GM18520 (cell line): ENCODE measurements around the gene UNC5C.

Source experiments
- ATAC-seq: cut with Tn5 transposase; IDR thresholded peaks from one replicate; pipeline ENCODE4 v1.9.1; 2021; ENCODE audit not compliant: unreplicated experiment

Gene UNC5C

GRCh38 chr4:95522682-95523530 is 25.9 kb downstream of the UNC5C start:
- ATAC-seq: no peak

GRCh38 chr4:95517576-95518345 is 31.0 kb downstream of the UNC5C start:
- ATAC-seq: no peak

- ATAC-seq: no peak
These were observed 32.2 kb downstream of the UNC5C start for GRCh38 chr4:95516528-95517017.

GRCh38 chr4:95515589-95515988 is 33.2 kb downstream of the UNC5C start:
- ATAC-seq: no peak

- no peak for ATAC-seq
These were observed 35.8 kb downstream of the UNC5C start for GRCh38 chr4:95513022-95513421.

GRCh38 chr4:95511477-95511876 is 37.3 kb downstream of the UNC5C start:
- ATAC-seq: no peak

GRCh38 chr4:95510877-95511276 is 37.9 kb downstream of the UNC5C start:
- ATAC-seq: no peak

- no peak for ATAC-seq
These were observed 38.6 kb downstream of the UNC5C start for GRCh38 chr4:95510145-95510544.

GRCh38 chr4:95508421-95508820 is 40.4 kb downstream of the UNC5C start:
- ATAC-seq: no peak

GRCh38 chr4:95507561-95507960 is 41.2 kb downstream of the UNC5C start:
- no peak for ATAC-seq

GRCh38 chr4:95507147-95507546 is 41.6 kb downstream of the UNC5C start:
- no peak for ATAC-seq

GRCh38 chr4:95506264-95506663 is 42.5 kb downstream of the UNC5C start:
- ATAC-seq: no peak

GRCh38 chr4:95505799-95506198 is 43.0 kb downstream of the UNC5C start:
- ATAC-seq: no peak

GRCh38 chr4:95505151-95505550 is 43.6 kb downstream of the UNC5C start:
- no peak for ATAC-seq

GRCh38 chr4:95504501-95504900 is 44.3 kb downstream of the UNC5C start:
- no peak for ATAC-seq

GRCh38 chr4:95500361-95500760 is 48.4 kb downstream of the UNC5C start:
- no peak for ATAC-seq

GRCh38 chr4:95499291-95499696 is 49.5 kb downstream of the UNC5C start:
- no peak for ATAC-seq

- ATAC-seq: no peak
These were observed 54.6 kb downstream of the UNC5C start for GRCh38 chr4:95494186-95494585.

- no peak for ATAC-seq
These were observed 70.1 kb downstream of the UNC5C start for GRCh38 chr4:95478679-95479078.

GRCh38 chr4:95476121-95476520 is 72.7 kb downstream of the UNC5C start:
- ATAC-seq: no peak

GRCh38 chr4:95472534-95472933 is 76.2 kb downstream of the UNC5C start:
- ATAC-seq: no peak

- ATAC-seq: no peak
These were observed 78.2 kb downstream of the UNC5C start for GRCh38 chr4:95470622-95471021.
